HG02943 (cell line): ENCODE measurements around the gene ALPG.
"Not testable (repeated sequence)": the region's sequence is repeated elsewhere in the genome, so short reads cannot be mapped to it uniquely, and the experiment has no call there.

Source experiments
- ATAC-seq: cut with Tn5 transposase; IDR thresholded peaks from one replicate; pipeline ENCODE4 v1.9.1; 2021; ENCODE audit warnings: mild to moderate bottlenecking, low read depth, moderate library complexity; ENCODE audit not compliant: unreplicated experiment

Gene ALPG

GRCh38 chr2:232394431-232394830 is 12.2 kb upstream of the ALPG start:
- ATAC-seq, result not testable (repeated sequence)

- ATAC-seq, result no peak
Measured at GRCh38 chr2:232395586-232395985, 11.1 kb upstream of the ALPG start.

- no peak for ATAC-seq
Measured at GRCh38 chr2:232396683-232397082, 10.0 kb upstream of the ALPG start.

- ATAC-seq, result no peak
Measured at GRCh38 chr2:232398293-232399034, 8.2 kb upstream of the ALPG start.

- no peak for ATAC-seq
Measured at GRCh38 chr2:232400256-232401015, 6.2 kb upstream of the ALPG start.

- ATAC-seq, result no peak
Measured at GRCh38 chr2:232402518-232402917, 4.1 kb upstream of the ALPG start.

GRCh38 chr2:232405943-232406510 is 617 bp upstream of the ALPG start:
- no peak for ATAC-seq

- not testable (repeated sequence) for ATAC-seq
Measured at GRCh38 chr2:232407428-232408150, 945 bp downstream of the ALPG start.

- not testable (repeated sequence) for ATAC-seq
Measured at GRCh38 chr2:232408269-232408668, 1.6 kb downstream of the ALPG start.

- not testable (repeated sequence) for ATAC-seq
Measured at GRCh38 chr2:232409617-232410016, 3.0 kb downstream of the ALPG start.

- ATAC-seq, result no peak
Measured at GRCh38 chr2:232410238-232410900, 3.7 kb downstream of the ALPG start.

- ATAC-seq, result no peak
Measured at GRCh38 chr2:232411901-232412629, 5.4 kb downstream of the ALPG start.

GRCh38 chr2:232412986-232413385 is 6.3 kb downstream of the ALPG start:
- ATAC-seq, result no peak

- ATAC-seq, result no peak
Measured at GRCh38 chr2:232415138-232415690, 8.6 kb downstream of the ALPG start.

GRCh38 chr2:232415736-232416520 is 9.3 kb downstream of the ALPG start:
- ATAC-seq, result no peak

- no peak for ATAC-seq
Measured at GRCh38 chr2:232416521-232417470, 10.2 kb downstream of the ALPG start.

GRCh38 chr2:232417489-232417888 is 10.8 kb downstream of the ALPG start:
- ATAC-seq, result no peak

- no peak for ATAC-seq
Measured at GRCh38 chr2:232418056-232418455, 11.4 kb downstream of the ALPG start.
